ENCODE data around the gene MAP1LC3B.
A peak's percentile ranks its signal among the peaks of the same experiment; 100 is the strongest.

The MAP1LC3B gene

GRCh38 chr16:87363771-87364455, 28.2 kb upstream of the MAP1LC3B start:
- ATAC-seq = peak; percentile 70
- TF ChIP-seq ISL1 (CRISPR knock-in tag; IDR thresholded peaks at IDR 0.05) (no peak), ZNF8 (CRISPR knock-in tag; IDR thresholded peaks at IDR 0.05) (no peak), CSDC2 (CRISPR knock-in tag; IDR thresholded peaks at IDR 0.05) (no peak), OSR1 (CRISPR knock-in tag; IDR thresholded peaks at IDR 0.05) (no peak), ZC3H10 (CRISPR knock-in tag; IDR thresholded peaks at IDR 0.05) (no peak)

DNA sequence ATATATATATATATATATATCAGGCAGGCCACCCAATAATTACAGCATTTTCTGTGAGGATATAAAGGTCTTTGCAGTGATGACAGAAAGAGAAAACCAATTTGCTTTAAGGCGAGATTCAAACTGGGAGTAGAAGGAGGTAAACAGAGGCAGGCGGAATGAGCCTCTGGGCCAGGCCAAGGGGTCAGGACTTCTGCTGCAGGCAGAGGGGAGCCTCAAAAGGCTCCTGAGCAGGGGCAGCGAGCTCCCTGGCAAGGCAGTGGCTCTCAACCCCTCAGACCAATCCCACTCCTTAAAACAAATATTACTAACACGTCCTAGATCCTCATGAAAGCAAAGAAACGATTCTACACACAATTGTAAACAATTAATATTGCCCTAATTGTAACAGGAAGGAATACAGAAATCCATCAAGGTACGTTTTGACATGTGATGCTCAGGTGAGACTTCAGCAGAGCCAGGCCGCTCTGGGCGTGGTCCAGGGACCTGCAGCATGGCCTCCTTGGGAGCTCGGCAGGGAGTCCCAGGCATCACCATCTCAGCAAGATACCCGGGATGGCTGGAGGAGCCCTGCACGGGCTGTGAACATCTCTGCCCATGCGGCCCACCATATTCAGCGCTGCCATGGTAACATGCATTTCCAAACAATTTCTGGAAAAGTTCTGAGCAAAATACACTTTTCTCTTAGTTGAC, 27.0 kb upstream of the MAP1LC3B start:
- no peak for ATAC-seq
- TF ChIP-seq ZFP30 (CRISPR knock-in tag; IDR thresholded peaks at IDR 0.05) (no peak), ARNTL (CRISPR knock-in tag; IDR thresholded peaks at IDR 0.05; ENCODE audit: borderline replicate concordance, low read depth) (no peak), GLIS3 (CRISPR knock-in tag; IDR thresholded peaks at IDR 0.05) (no peak), ZNF8 (CRISPR knock-in tag; IDR thresholded peaks at IDR 0.05) (no peak), OSR1 (CRISPR knock-in tag; IDR thresholded peaks at IDR 0.05) (no peak), ZNF565 (CRISPR knock-in tag; conservative IDR thresholded peaks at IDR 0.05; ENCODE audit: low read depth) (no peak), CSRNP3 (CRISPR knock-in tag; IDR thresholded peaks at IDR 0.05) (no peak), ISL1 (CRISPR knock-in tag; IDR thresholded peaks at IDR 0.05) (no peak), CREB5 (CRISPR knock-in tag; IDR thresholded peaks at IDR 0.05; ENCODE audit: low read depth) (no peak), CSDC2 (CRISPR knock-in tag; IDR thresholded peaks at IDR 0.05) (no peak), TOX (CRISPR knock-in tag; IDR thresholded peaks at IDR 0.05; ENCODE audit: borderline replicate concordance) (no peak), SNAI2 (CRISPR knock-in tag; IDR thresholded peaks at IDR 0.05) (no peak)
- TF ChIP-seq, protein P1, sequence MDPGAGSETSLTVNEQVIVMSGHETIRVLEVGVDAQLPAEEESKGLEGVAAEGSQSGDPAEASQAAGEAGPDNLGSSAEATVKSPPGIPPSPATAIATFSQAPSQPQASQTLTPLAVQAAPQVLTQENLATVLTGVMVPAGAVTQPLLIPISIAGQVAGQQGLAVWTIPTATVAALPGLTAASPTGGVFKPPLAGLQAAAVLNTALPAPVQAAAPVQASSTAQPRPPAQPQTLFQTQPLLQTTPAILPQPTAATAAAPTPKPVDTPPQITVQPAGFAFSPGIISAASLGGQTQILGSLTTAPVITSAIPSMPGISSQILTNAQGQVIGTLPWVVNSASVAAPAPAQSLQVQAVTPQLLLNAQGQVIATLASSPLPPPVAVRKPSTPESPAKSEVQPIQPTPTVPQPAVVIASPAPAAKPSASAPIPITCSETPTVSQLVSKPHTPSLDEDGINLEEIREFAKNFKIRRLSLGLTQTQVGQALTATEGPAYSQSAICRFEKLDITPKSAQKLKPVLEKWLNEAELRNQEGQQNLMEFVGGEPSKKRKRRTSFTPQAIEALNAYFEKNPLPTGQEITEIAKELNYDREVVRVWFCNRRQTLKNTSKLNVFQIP (CRISPR knock-in tag; IDR thresholded peaks at IDR 0.05; ENCODE audit: borderline replicate concordance, low read depth) = no peak
- TF ChIP-seq, protein P2, sequence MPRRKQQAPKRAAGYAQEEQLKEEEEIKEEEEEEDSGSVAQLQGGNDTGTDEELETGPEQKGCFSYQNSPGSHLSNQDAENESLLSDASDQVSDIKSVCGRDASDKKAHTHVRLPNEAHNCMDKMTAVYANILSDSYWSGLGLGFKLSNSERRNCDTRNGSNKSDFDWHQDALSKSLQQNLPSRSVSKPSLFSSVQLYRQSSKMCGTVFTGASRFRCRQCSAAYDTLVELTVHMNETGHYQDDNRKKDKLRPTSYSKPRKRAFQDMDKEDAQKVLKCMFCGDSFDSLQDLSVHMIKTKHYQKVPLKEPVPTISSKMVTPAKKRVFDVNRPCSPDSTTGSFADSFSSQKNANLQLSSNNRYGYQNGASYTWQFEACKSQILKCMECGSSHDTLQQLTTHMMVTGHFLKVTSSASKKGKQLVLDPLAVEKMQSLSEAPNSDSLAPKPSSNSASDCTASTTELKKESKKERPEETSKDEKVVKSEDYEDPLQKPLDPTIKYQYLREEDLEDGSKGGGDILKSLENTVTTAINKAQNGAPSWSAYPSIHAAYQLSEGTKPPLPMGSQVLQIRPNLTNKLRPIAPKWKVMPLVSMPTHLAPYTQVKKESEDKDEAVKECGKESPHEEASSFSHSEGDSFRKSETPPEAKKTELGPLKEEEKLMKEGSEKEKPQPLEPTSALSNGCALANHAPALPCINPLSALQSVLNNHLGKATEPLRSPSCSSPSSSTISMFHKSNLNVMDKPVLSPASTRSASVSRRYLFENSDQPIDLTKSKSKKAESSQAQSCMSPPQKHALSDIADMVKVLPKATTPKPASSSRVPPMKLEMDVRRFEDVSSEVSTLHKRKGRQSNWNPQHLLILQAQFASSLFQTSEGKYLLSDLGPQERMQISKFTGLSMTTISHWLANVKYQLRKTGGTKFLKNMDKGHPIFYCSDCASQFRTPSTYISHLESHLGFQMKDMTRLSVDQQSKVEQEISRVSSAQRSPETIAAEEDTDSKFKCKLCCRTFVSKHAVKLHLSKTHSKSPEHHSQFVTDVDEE (CRISPR knock-in tag; IDR thresholded peaks at IDR 0.05) = no peak
- TF ChIP-seq, protein P3, sequence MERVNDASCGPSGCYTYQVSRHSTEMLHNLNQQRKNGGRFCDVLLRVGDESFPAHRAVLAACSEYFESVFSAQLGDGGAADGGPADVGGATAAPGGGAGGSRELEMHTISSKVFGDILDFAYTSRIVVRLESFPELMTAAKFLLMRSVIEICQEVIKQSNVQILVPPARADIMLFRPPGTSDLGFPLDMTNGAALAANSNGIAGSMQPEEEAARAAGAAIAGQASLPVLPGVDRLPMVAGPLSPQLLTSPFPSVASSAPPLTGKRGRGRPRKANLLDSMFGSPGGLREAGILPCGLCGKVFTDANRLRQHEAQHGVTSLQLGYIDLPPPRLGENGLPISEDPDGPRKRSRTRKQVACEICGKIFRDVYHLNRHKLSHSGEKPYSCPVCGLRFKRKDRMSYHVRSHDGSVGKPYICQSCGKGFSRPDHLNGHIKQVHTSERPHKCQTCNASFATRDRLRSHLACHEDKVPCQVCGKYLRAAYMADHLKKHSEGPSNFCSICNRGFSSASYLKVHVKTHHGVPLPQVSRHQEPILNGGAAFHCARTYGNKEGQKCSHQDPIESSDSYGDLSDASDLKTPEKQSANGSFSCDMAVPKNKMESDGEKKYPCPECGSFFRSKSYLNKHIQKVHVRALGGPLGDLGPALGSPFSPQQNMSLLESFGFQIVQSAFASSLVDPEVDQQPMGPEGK (CRISPR knock-in tag; IDR thresholded peaks at IDR 0.05; ENCODE audit: borderline replicate concordance) = no peak

DNA sequence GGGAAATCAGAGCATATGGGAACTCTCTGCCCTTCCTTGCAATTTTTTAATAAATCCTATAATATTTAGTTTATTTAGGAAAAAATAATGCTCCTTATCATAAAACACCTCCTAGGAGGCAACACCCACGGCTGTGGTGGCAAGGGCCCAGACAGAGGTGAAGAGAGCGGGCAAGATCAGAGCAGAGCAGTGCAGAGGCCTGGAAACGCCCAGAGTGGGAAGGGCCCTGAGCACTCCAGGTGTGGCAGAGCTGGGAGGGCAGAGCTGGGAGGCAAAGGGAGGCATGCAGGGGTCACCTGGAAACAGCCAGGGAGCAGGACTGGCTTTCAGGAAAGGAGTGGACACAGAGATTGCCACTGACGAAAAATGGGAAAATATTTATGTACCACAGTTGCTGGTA, 25.8 kb upstream of the MAP1LC3B start:
- no peak for ATAC-seq
- no peak for TF ChIP-seq GLIS3 (CRISPR knock-in tag; IDR thresholded peaks at IDR 0.05)

- no peak for TF ChIP-seq ZFP30 (CRISPR knock-in tag; IDR thresholded peaks at IDR 0.05)
- TF ChIP-seq ZNF8 (CRISPR knock-in tag; IDR thresholded peaks at IDR 0.05) = no peak
- TF ChIP-seq ZC3H10 (CRISPR knock-in tag; IDR thresholded peaks at IDR 0.05) = no peak
- TF ChIP-seq, protein P3 (CRISPR knock-in tag; IDR thresholded peaks at IDR 0.05; ENCODE audit: borderline replicate concordance) = no peak
- TF ChIP-seq, protein P2 (CRISPR knock-in tag; IDR thresholded peaks at IDR 0.05) = no peak
- no peak for TF ChIP-seq SNAI2 (CRISPR knock-in tag; IDR thresholded peaks at IDR 0.05)
- no peak for TF ChIP-seq ISL1 (CRISPR knock-in tag; IDR thresholded peaks at IDR 0.05)
- TF ChIP-seq ZFP3 (CRISPR knock-in tag; IDR thresholded peaks at IDR 0.05) = no peak
- TF ChIP-seq CSDC2 (CRISPR knock-in tag; IDR thresholded peaks at IDR 0.05) = no peak
- no peak for ATAC-seq
These were observed 25.2 kb upstream of the MAP1LC3B start for GRCh38 chr16:87366930-87367329.

Data from SK-N-SH treated with all-trans-retinoic acid at 6 μM for 48 hours (cell line).